Gastroesophageal sphincter (tissue), 3 donors: Measurements from ENCODE around the gene WDR43.

Experiments
- CTCF ChIP-seq, 4 experiments: fragments of 200-600 bp in 2 of 4; fragments of 450-650 bp in 2 of 4; sonication (generic) in 1 of 4; IDR thresholded peaks; one replicate each; pipeline ENCODE4 v1.5.1; 2017 to 2019; ENCODE audit warnings: antibody characterized with exemption in 4 of 4, mild to moderate bottlenecking in 2 of 4, moderate library complexity in 2 of 4
- POLR2AphosphoS5 ChIP-seq: sonication (generic); formaldehyde crosslinking; IDR thresholded peaks from one replicate; pipeline ENCODE4 v1.6.1; 2017; ENCODE audit warnings: antibody characterized with exemption

GRCh38 chr2:28980368-28981015 is 86.0 kb downstream of the WDR43 start:
- TF ChIP-seq CTCF (IDR thresholded peaks at IDR 0.05): no peak
- no peak for TF ChIP-seq POLR2AphosphoS5
